ENCODE data around the gene PWWP2A. TPM values are rescaled to one million over a fixed set of nuclear protein-coding genes. Genes with fewer than 3 reads are reported as not detected.
A peak's percentile ranks its signal among the peaks of the same experiment; 100 is the strongest.

Gene PWWP2A
- polyA plus RNA-seq (2012; rRNA removed) = 5.7 and 6.4 TPM in 2 replicates
- polyA plus RNA-seq (2012; cell fraction: cytosol; rRNA removed) = 6.6 and 7.5 TPM in 2 replicates
- polyA plus RNA-seq (2012; cell fraction: nucleus; rRNA removed) = 4.8 and 8.6 TPM in 2 replicates

- peaks cover 5% of the 10 kb centered on the region for H3F3A ChIP-seq (replicated peaks; ENCODE audit: insufficient read depth)
- ChIA-PET CTCF (interaction anchor here (0.8 to 1.3 kb wide), 3 partner anchors 38 to 57 kb away, joined by 3 read pairs; no protein-coding TSS in a partner anchor), POLR2A (interaction anchor here (0.8 to 1.6 kb wide), 4 partner anchors 12 to 68 kb away, joined by 3 to 8 read pairs (median 5); no protein-coding TSS in a partner anchor)
- H3K79me2 ChIP-seq (ENCODE audit: insufficient read depth) = peaks cover 46% of the 10 kb centered on the region
- H3K36me3 ChIP-seq (replicated peaks in 1 of 2; ENCODE audit: control insufficient read depth in 1 of 2, insufficient read depth in 2 of 2, low read length in 1 of 2) = peaks cover 0 to 16% of the 10 kb centered on the region in 2 experiments
- DNase-seq = peak; percentile 94
- H3K27ac ChIP-seq (ENCODE audit: low read depth in 2 of 2, low read length in 1 of 2) = peak within 1 kb of the TSS; percentile 74 to 89
- H3K27me3 ChIP-seq (ENCODE audit: insufficient read depth) = no peaks in the 10 kb centered on the region
- peak within 1 kb of the TSS; percentile 91 for H3K9ac ChIP-seq
- under 1% methylated on average over 23 of the region's 55 CpGs for WGBS (ENCODE audit: low lambda C conversion rate)
- no peaks in the 10 kb centered on the region for H3K9me3 ChIP-seq
- H4K20me1 ChIP-seq (ENCODE audit: insufficient read depth) = no peaks in the 10 kb centered on the region; the same call in 1 of the 2 replicates
- peak within 1 kb of the TSS; percentile 90 to 91 for H3K4me3 ChIP-seq (ENCODE audit: low read depth in 2 of 2, low read length in 1 of 2)
- H2AFZ ChIP-seq (ENCODE audit: low read depth) = peak within 1 kb of the TSS; percentile 78
- peak within 1 kb of the TSS; percentile 93 for H3K4me2 ChIP-seq
- H3K9me2 ChIP-seq = no peaks in the 10 kb centered on the region
- peaks cover 0 to 4% of the 10 kb centered on the region in 2 experiments; a peak in 2 of 4 replicates for H3K4me1 ChIP-seq (ENCODE audit: control insufficient read depth in 1 of 2, insufficient read depth in 2 of 2, low read depth in 1 of 2, low read length in 1 of 2)
- TF ChIP-seq USF2 (IDR thresholded peaks at IDR 0.05; ENCODE audit: borderline replicate concordance, low read depth, low read length) (no peak), MEF2A (IDR thresholded peaks at IDR 0.05; ENCODE audit: borderline replicate concordance, low read depth) (no peak), CTCF (IDR thresholded peaks at IDR 0.05) (peak; percentile 32), ZBTB33 (IDR thresholded peaks at IDR 0.05; ENCODE audit: borderline replicate concordance, low read depth) (peak; percentile 85), POLR2AphosphoS5 (IDR thresholded peaks at IDR 0.05; ENCODE audit: low read depth, low read length) (peak; percentile 85), MXI1 (IDR thresholded peaks at IDR 0.05; ENCODE audit: low read depth, low read length) (peak; percentile 48; the same call in 1 of the 2 replicates), NFIC (IDR thresholded peaks at IDR 0.05; ENCODE audit: borderline replicate concordance) (no peak), TCF12 (IDR thresholded peaks at IDR 0.05) (no peak; the same call in 1 of the 2 replicates), REST (IDR thresholded peaks at IDR 0.05; ENCODE audit: low read depth, low read length) (no peak), ELF1 (IDR thresholded peaks at IDR 0.05) (no peak), GABPA (IDR thresholded peaks at IDR 0.05; ENCODE audit: low read depth) (0 out of 2 replicates have a peak, but pooled peaks have one; percentile 50), PBX3 (IDR thresholded peaks at IDR 0.05) (peak; percentile 100), CHD2 (IDR thresholded peaks at IDR 0.05; ENCODE audit: low read length, partially characterized antibody) (peak; percentile 93), USF1 (IDR thresholded peaks at IDR 0.05; ENCODE audit: borderline replicate concordance, low read depth) (peak; percentile 63; the same call in 1 of the 2 replicates), SIN3A (IDR thresholded peaks at IDR 0.05; ENCODE audit: borderline replicate concordance, low read depth, low read length) (peak; percentile 64; the same call in 1 of the 2 replicates), SMC3 (IDR thresholded peaks at IDR 0.05; ENCODE audit: low read depth, low read length) (no peak), YY1 (IDR thresholded peaks at IDR 0.05; ENCODE audit: low read depth) (peak; percentile 94), FOXM1 (IDR thresholded peaks at IDR 0.05; ENCODE audit: low read depth) (no peak), JUND (IDR thresholded peaks at IDR 0.05) (no peak), FOXJ3 (CRISPR knock-in tag; IDR thresholded peaks at IDR 0.05) (no peak), EP300 (IDR thresholded peaks at IDR 0.05; ENCODE audit: borderline replicate concordance in 1 of 2, low read depth in 1 of 2, low read length in 1 of 2) (no peak), RXRA (IDR thresholded peaks at IDR 0.05; ENCODE audit: borderline replicate concordance, low read depth) (no peak)
These were observed at the start of gene PWWP2A for GRCh38 chr5:160119142-160119904. TSS of gene PWWP2A (minus strand) at chr5:160119450. CDS start at chr5:160119388, 62 bp downstream.
